Measurements from ENCODE around the gene ARHGAP9.

- TF ChIP-seq CTCF (IDR thresholded peaks at IDR 0.05; ENCODE audit: low read depth, low read length, poor library complexity, severe bottlenecking), result no peak
- no peak for TF ChIP-seq EZH2phosphoT487 (IDR thresholded peaks at IDR 0.05; ENCODE audit: borderline replicate concordance, low read length)
These were observed 8.6 kb downstream of the ARHGAP9 start for GRCh38 chr12:57470970-57471656.
